Body of pancreas (tissue), 4 donors: Measurements from ENCODE around the gene RIMS4. TPM values are rescaled to one million over a fixed set of nuclear protein-coding genes. Genes with fewer than 3 reads are reported as not detected.

ENCODE experiments used
- ATAC-seq: fragments of 150-250 bp; one replicate; pipeline ENCODE4 v1.9.1; 2016
- DNase-seq, 4 donors: peaks; one replicate each; pipeline ENCODE4 v3.0.0-alpha.2; 2019
- H3K27ac ChIP-seq, 4 donors: fragments of 200-600 bp; sonication (generic); 1 replicate in 3 of 4; 2 replicates in 1 of 4; pipeline versions ENCODE4 v1.5.1 to v1.6.1; 2016 to 2019; ENCODE audit warnings: mild to moderate bottlenecking in 1 of 4, mixed read lengths in 1 of 4, moderate library complexity in 1 of 4
- H3K27me3 ChIP-seq, 2 donors: fragments of 200-600 bp; sonication (generic); one replicate each; pipeline ENCODE4 v1.6.0; 2016; ENCODE audit warnings: mild to moderate bottlenecking in 1 of 2
- H3K36me3 ChIP-seq, 2 donors: fragments of 200-600 bp; sonication (generic); replicated peaks in 1 of 2; 2 replicates each; pipeline ENCODE4 v1.5.1; 2016; ENCODE audit warnings: low read depth in 2 of 2; ENCODE audit not compliant: insufficient read depth in 1 of 2
- H3K4me1 ChIP-seq: fragments of 200-600 bp; sonication (generic); one replicate; pipeline ENCODE4 v1.6.0; 2016
- H3K4me3 ChIP-seq, 2 donors: fragments of 200-600 bp; sonication (generic); 1 replicate in 1 of 2; 2 replicates in 1 of 2; pipeline ENCODE4 v1.5.1; 2016 to 2019
- H3K9me3 ChIP-seq, 3 donors: fragments of 200-600 bp; sonication (generic); 1 replicate in 2 of 3; 2 replicates in 1 of 3; pipeline ENCODE4 v1.5.1; 2016
- POLR2A ChIP-seq, 3 donors: fragments of 450-650 bp; IDR thresholded peaks; one replicate each; pipeline ENCODE4 v1.6.1; 2016; ENCODE audit warnings: antibody characterized with exemption in 3 of 3, mild to moderate bottlenecking in 2 of 3
- WGBS, 2 donors: methylation state at CpG; one replicate each; pipeline ENCODE4 v1.1.5; 2017; 5-methylcytosine and 5-hydroxymethylcytosine counted together
- intact Hi-C: fragments of 100-400 bp; cut with DNase I; formaldehyde crosslinking; loops from one replicate; pipeline ENCODE4 v1.15.1; 2023
- total RNA-seq, 2 donors: library from RNA; depleted of rRNA; stranded (reverse); fragments of >200 nt; gene quantifications; one replicate each; pipeline ENCODE4 v1.1.0, GENCODE V29; 2016
- TF ChIP-seq, protein P1 (sequence below), 7 experiments: fragments of 450-650 bp in 4 of 7; fragments of 200-600 bp in 3 of 7; sonication (generic) in 3 of 7; IDR thresholded peaks; one replicate each; pipeline ENCODE4 v1.5.1; 2016 to 2019; ENCODE audit warnings: antibody characterized with exemption in 7 of 7

RIMS4 gene
- total RNA-seq, 2 donors from 2014 or later, result 0.26 TPM; not detected in 1

DNA sequence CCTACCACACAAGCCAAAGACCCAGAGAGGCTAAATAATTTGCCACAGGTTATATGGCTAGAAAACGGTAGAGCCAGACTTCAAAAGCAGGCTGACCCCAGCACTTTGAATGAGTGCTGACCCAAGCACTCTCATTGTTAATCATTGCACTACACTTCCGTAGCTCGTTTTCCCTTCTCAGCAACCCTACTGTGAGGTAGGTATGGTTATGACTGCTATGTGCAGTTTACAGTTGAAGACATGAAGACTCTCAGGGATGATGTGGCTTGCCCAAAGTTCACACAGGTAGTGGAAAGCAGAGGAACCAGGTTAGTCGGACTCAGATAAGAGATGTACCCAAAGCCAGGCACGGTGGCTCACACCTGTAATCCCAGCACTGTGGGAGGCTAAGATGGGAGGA is 33.5 kb upstream of the RIMS4 start:
- intact Hi-C loops, result no loop called here
- H3K27ac ChIP-seq, result no peak overlapping the region
- no peaks in the 10 kb centered on the region for H3K36me3 ChIP-seq
- no peak overlapping the region for H3K4me3 ChIP-seq
- TF ChIP-seq POLR2A (IDR thresholded peaks at IDR 0.05), result no peak
- TF ChIP-seq, protein P1, sequence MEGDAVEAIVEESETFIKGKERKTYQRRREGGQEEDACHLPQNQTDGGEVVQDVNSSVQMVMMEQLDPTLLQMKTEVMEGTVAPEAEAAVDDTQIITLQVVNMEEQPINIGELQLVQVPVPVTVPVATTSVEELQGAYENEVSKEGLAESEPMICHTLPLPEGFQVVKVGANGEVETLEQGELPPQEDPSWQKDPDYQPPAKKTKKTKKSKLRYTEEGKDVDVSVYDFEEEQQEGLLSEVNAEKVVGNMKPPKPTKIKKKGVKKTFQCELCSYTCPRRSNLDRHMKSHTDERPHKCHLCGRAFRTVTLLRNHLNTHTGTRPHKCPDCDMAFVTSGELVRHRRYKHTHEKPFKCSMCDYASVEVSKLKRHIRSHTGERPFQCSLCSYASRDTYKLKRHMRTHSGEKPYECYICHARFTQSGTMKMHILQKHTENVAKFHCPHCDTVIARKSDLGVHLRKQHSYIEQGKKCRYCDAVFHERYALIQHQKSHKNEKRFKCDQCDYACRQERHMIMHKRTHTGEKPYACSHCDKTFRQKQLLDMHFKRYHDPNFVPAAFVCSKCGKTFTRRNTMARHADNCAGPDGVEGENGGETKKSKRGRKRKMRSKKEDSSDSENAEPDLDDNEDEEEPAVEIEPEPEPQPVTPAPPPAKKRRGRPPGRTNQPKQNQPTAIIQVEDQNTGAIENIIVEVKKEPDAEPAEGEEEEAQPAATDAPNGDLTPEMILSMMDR (IDR thresholded peaks at IDR 0.05), result no peak
- H3K27me3 ChIP-seq, result no peaks in the 10 kb centered on the region
- no peaks in the 10 kb centered on the region for H3K4me1 ChIP-seq
- ATAC-seq (no peak), DNase-seq (no peak)
- WGBS, 2 donors, result 41 to 59% methylated on average over 5 of the region's 5 CpGs
- H3K9me3 ChIP-seq, result no peaks in the 10 kb centered on the region

DNA sequence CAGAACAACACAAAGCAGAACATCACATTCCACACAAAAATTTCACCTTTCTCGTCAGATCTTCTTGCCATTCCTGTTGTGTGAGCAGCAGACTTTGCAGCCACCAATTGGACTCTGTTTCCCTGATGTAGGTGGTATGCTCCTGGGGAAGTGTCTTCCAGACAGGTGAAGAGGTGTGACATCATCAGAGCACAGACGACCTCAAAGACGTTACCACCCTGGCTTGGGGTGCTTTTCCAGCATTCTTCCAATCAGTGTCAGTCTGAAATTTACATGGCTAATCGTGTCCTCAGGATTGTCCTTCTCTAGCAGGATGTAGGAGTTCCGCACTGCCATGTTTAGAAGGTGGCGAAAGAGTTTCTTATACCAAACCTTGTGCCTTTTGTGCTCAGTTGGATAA is 31.6 kb upstream of the RIMS4 start:
- DNase-seq, result no peak
- ATAC-seq, result no peak
- Histone ChIP-seq H3K27ac (no peak overlapping the region), H3K4me1 (no peaks in the 10 kb centered on the region), H3K27me3 (no peaks in the 10 kb centered on the region), H3K9me3 (no peaks in the 10 kb centered on the region), H3K4me3 (no peak overlapping the region), H3K36me3 (no peaks in the 10 kb centered on the region)
- TF ChIP-seq, protein P1 (IDR thresholded peaks at IDR 0.05), result no peak
- no peak for TF ChIP-seq POLR2A (IDR thresholded peaks at IDR 0.05)
- intact Hi-C loops, result no loop called here
- 50 to 69% methylated on average over 6 of the region's 6 CpGs for whole genome bisulfite sequencing, 2 donors

DNA sequence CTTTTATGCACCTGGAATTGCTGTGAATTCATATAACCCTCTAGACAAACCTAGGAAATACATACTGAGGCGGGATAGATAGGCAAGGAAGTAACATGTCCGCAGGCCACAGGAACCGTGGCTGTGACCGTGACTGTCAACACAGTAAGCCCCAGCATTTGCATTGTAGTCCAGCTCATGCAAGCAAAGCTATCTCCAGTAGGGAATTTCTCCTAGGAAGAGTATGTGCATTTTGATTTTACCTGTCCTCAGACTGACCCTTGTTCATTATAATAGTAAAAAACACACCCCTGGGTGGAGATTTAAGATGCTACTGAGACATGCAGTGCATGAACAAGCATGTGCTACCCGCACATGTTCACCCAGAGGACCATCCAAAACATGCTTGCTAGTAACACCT is 30.5 kb upstream of the RIMS4 start:
- WGBS, 2 donors, result 64 to 70% methylated on average over 5 of the region's 5 CpGs
- Histone ChIP-seq H3K4me3 (no peak overlapping the region), H3K4me1 (no peaks in the 10 kb centered on the region), H3K27ac (no peak overlapping the region), H3K36me3 (no peaks in the 10 kb centered on the region), H3K9me3 (no peaks in the 10 kb centered on the region), H3K27me3 (no peaks in the 10 kb centered on the region)
- intact Hi-C loops, result no loop called here
- TF ChIP-seq, protein P1 (IDR thresholded peaks at IDR 0.05), result no peak
- ATAC-seq (no peak), DNase-seq (no peak)

DNA sequence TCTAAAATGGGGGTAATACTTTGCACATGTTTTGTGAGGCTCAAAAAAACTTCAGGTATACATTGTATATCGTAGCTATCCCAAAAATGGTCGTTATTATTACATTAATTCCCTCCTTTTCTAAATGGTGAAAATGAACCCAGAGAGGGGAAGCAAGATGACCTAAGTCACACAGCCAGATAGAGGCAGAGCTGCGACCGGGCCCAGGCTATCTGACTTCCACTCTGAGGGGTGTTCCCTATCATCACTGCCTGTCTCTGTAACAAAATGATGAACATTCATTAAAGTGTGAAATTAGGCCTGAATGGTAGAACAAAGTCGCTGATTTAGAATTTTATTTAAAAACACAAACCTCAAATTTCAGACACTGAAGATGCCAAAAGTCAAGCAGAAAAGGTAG is 29.1 kb upstream of the RIMS4 start:
- 77 to 80% methylated on average over 5 of the region's 5 CpGs for WGBS, 2 donors
- H3K27me3 ChIP-seq, result no peaks in the 10 kb centered on the region
- intact Hi-C loops, result no loop called here
- TF ChIP-seq, protein P1 (IDR thresholded peaks at IDR 0.05), result no peak
- H3K9me3 ChIP-seq, result no peaks in the 10 kb centered on the region
- DNase-seq, result no peak
- H3K27ac ChIP-seq, result no peak overlapping the region
- ATAC-seq, result no peak
- H3K4me3 ChIP-seq, result no peak overlapping the region
- H3K36me3 ChIP-seq, result no peaks in the 10 kb centered on the region
- H3K4me1 ChIP-seq, result no peaks in the 10 kb centered on the region

DNA sequence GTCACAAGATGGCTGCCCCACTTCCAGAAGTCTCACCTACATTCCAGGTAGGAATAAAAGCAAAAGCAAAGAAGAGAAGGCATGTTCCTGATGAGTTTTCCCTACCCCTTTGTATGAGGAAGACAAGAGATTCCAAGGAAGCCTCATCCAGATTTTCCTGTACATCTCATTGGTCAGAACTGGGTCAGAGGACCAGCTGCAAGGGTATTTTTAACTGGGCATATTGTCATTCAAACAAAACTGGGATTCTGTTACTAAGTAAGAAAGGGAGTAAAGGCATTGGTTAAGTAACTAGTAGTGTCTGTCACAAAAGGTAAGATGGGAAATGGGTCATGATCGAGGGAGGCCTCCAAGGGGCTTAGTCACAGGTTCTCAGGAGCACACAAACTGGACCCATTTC is 28.2 kb upstream of the RIMS4 start:
- H3K27me3 ChIP-seq, result no peaks in the 10 kb centered on the region
- TF ChIP-seq POLR2A (IDR thresholded peaks at IDR 0.05), result no peak
- TF ChIP-seq, protein P1 (IDR thresholded peaks at IDR 0.05), result no peak
- no peak overlapping the region for H3K4me3 ChIP-seq
- ATAC-seq (no peak), DNase-seq (no peak)
- no peak overlapping the region for H3K27ac ChIP-seq
- intact Hi-C loops, result no loop called here
- no peaks in the 10 kb centered on the region for H3K9me3 ChIP-seq
- H3K36me3 ChIP-seq, result no peaks in the 10 kb centered on the region
- no peaks in the 10 kb centered on the region for H3K4me1 ChIP-seq
- WGBS, 2 donors, result 85 to 94% methylated on average over 1 of the region's 1 CpG
